DOHH2 (cell line): ENCODE measurements around the gene UBAP1L.
"Not testable (repeated sequence)": the region's sequence is repeated elsewhere in the genome, so short reads cannot be mapped to it uniquely, and the experiment has no call there.

ENCODE experiments used
- H3F3A ChIP-seq: fragments of 200-600 bp; sonication (generic), shearing (Covaris generic); 2 replicates; pipeline ENCODE4 v1.6.0; 2016; ENCODE audit warnings: antibody characterized with exemption, mild to moderate bottlenecking; ENCODE audit not compliant: control insufficient read depth, insufficient read depth
- H3K27ac ChIP-seq: fragments of 200-600 bp; sonication (generic); 2 replicates; pipeline ENCODE4 v1.5.1; 2014; ENCODE audit warnings: low read depth, mild to moderate bottlenecking, low read length, moderate library complexity
- H3K27me3 ChIP-seq: fragments of 200-600 bp; sonication (generic); 2 replicates; pipeline ENCODE4 v1.6.1; 2014; ENCODE audit warnings: mild to moderate bottlenecking, low read length, mixed read lengths; ENCODE audit not compliant: control insufficient read depth
- H3K36me3 ChIP-seq: fragments of 200-600 bp; sonication (generic); 2 replicates; pipeline ENCODE4 v1.6.1; 2014; ENCODE audit warnings: mild to moderate bottlenecking, low read length, moderate library complexity, mixed read lengths; ENCODE audit not compliant: control insufficient read depth
- H3K4me1 ChIP-seq: fragments of 200-600 bp; sonication (generic); 2 replicates; pipeline ENCODE4 v1.6.1; 2014; ENCODE audit warnings: mild to moderate bottlenecking, low read length, mixed read lengths; ENCODE audit not compliant: control insufficient read depth
- H3K4me2 ChIP-seq: fragments of 200-600 bp; sonication (generic); 2 replicates; pipeline ENCODE4 v1.6.0; 2014; ENCODE audit warnings: mild to moderate bottlenecking, low read length, moderate library complexity
- H3K4me3 ChIP-seq: fragments of 200-600 bp; sonication (generic); 2 replicates; pipeline ENCODE4 v1.5.1; 2014; ENCODE audit warnings: mild to moderate bottlenecking, low read length, mixed read lengths
- H3K79me2 ChIP-seq: fragments of 200-600 bp; sonication (generic); 2 replicates; pipeline ENCODE4 v1.6.1; 2014; ENCODE audit warnings: mild to moderate bottlenecking, low read length, mixed read lengths; ENCODE audit not compliant: control insufficient read depth
- H3K9me2 ChIP-seq: fragments of 200-600 bp; sonication (generic); replicated peaks from 2 replicates; pipeline ENCODE4 v1.6.1; 2014; ENCODE audit warnings: mild to moderate bottlenecking, low read length, mixed read lengths; ENCODE audit not compliant: control insufficient read depth
- H3K9me3 ChIP-seq: fragments of 200-600 bp; sonication (generic); 2 replicates; pipeline ENCODE4 v1.6.1; 2014; ENCODE audit warnings: antibody characterized with exemption, low read length, mixed read lengths; ENCODE audit not compliant: control insufficient read depth, insufficient read depth
- H4K20me1 ChIP-seq: fragments of 200-600 bp; sonication (generic); 2 replicates; pipeline ENCODE4 v1.6.0; 2014; ENCODE audit warnings: low read depth, mild to moderate bottlenecking, antibody characterized with exemption, low read length, moderate library complexity; ENCODE audit not compliant: control insufficient read depth, insufficient read depth
- CTCF ChIP-seq: fragments of 200-600 bp; sonication (generic); IDR thresholded peaks from one replicate; pipeline ENCODE4 v1.5.1; 2014; ENCODE audit warnings: antibody characterized with exemption, mild to moderate bottlenecking, low read depth, low read length; ENCODE audit not compliant: poor library complexity, severe bottlenecking
- EZH2phosphoT487 ChIP-seq: fragments of 200-600 bp; sonication (generic); IDR thresholded peaks from 2 replicates; pipeline ENCODE4 v1.6.1; 2017; ENCODE audit warnings: borderline replicate concordance, mild to moderate bottlenecking, antibody characterized with exemption, low read length, moderate library complexity, mixed read lengths

UBAP1L gene

GRCh38 chr15:65095011-65095746 lies 19.8 kb downstream of the UBAP1L start:
- H3K4me3 ChIP-seq, result no peak overlapping the region
- peaks cover 21% of the 10 kb centered on the region for H3K36me3 ChIP-seq
- H4K20me1 ChIP-seq, result no peaks in the 10 kb centered on the region
- H3K79me2 ChIP-seq, result no peaks in the 10 kb centered on the region
- H3F3A ChIP-seq, result no peaks in the 10 kb centered on the region
- no peaks in the 10 kb centered on the region for H3K9me2 ChIP-seq
- no peaks in the 10 kb centered on the region for H3K4me1 ChIP-seq
- no peaks in the 10 kb centered on the region for H3K9me3 ChIP-seq
- no peaks in the 10 kb centered on the region for H3K27me3 ChIP-seq
- H3K27ac ChIP-seq, result no peak overlapping the region
- no peak for TF ChIP-seq EZH2phosphoT487
- no peak for TF ChIP-seq CTCF
- no peak overlapping the region for H3K4me2 ChIP-seq

GRCh38 chr15:65094294-65094995 lies 20.6 kb downstream of the UBAP1L start:
- no peaks in the 10 kb centered on the region for H3K9me3 ChIP-seq
- no peak overlapping the region for H3K27ac ChIP-seq
- H3K4me2 ChIP-seq, result no peak overlapping the region
- H3K36me3 ChIP-seq, result peaks cover 18% of the 10 kb centered on the region
- H3K79me2 ChIP-seq, result no peaks in the 10 kb centered on the region
- no peaks in the 10 kb centered on the region for H3K4me1 ChIP-seq
- no peak for TF ChIP-seq EZH2phosphoT487
- no peak for TF ChIP-seq CTCF
- H3K9me2 ChIP-seq, result no peaks in the 10 kb centered on the region
- no peaks in the 10 kb centered on the region for H3K27me3 ChIP-seq
- no peak overlapping the region for H3K4me3 ChIP-seq
- H4K20me1 ChIP-seq, result no peaks in the 10 kb centered on the region
- H3F3A ChIP-seq, result no peaks in the 10 kb centered on the region

- not testable (repeated sequence) for H3F3A ChIP-seq
Measured at GRCh38 chr15:65093793-65094170, 21.2 kb downstream of the UBAP1L start.

More at GRCh38 chr15:65093793-65094170, 21.2 kb downstream of the UBAP1L start:
- not testable (repeated sequence) for H3K27ac ChIP-seq, H3K4me3 ChIP-seq, H3K9me3 ChIP-seq, H3K27me3 ChIP-seq, H4K20me1 ChIP-seq, H3K4me2 ChIP-seq, H3K9me2 ChIP-seq, H3K79me2 ChIP-seq, H3K4me1 ChIP-seq
- H3K36me3 ChIP-seq, result peaks cover 12% of the 10 kb centered on the region
